Dermis microvascular lymphatic vessel endothelial cell (primary cell): Measurements from ENCODE around the gene DAPK2. TPM values are rescaled to one million over a fixed set of nuclear protein-coding genes. Genes with fewer than 3 reads are reported as not detected.
"Not testable (repeated sequence)": the region's sequence is repeated elsewhere in the genome, so short reads cannot be mapped to it uniquely, and the experiment has no call there.

Experiments used
- DNase-seq, 2 donors: peaks; one replicate each; pipeline versions ENCODE4 v3.0.0 to v3.0.0-alpha.2; 2010; ENCODE audit warnings: low read depth in 2 of 2
- total RNA-seq: library from RNA; depleted of rRNA; stranded (reverse); fragments of >200 nt; gene quantifications from 2 replicates; pipeline ENCODE4 v1.2.1, GENCODE V29; 2014

DAPK2 gene
- total RNA-seq, 1 donor from 2014 or later: 7.4 TPM

DNA sequence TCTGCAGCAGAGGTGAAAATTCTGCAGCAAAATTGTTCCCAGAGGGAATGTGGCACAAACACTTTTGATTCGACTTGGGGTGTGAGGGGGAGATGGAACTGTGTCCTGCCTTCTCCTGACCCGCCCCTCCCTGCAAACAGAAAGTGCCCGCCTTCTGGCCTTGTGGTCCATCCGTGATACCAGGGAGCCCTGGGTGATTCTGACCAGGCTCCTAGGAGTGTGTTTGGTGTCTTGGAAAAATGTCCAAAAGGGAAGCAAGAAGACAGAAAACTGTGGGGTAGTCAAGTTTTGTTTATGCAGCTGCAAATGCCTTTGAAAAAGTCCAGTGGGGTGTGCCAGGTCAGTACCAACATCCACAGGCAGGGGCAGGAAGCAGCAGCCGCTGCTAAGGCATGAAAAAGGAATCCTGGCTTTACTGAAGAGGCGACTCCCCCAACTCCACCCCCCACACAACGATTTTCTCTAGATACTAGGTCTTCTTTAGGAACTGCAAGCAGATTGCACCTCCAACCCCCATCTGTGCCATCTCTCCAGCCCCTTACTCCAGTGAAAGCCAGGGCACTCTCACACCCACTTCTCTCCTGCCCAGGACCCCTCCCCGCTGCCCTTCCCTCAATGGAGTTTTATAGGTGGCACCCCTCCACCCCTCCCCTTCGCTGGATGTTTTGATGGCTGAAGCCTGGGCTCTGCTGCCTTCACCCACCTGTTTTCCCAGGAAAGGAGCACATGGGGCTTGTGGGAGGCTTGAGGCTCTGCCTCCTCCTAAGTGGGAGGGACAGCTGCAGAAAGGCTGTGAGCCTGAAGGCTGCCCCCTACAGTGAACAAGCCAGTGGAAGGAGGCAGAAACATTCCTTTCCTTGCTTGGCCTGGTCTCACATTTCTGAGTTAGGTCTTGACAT lies 130.2 kb downstream of the DAPK2 start:
- DNase-seq: peak in 1 of 2 donors; percentile 66

DNA sequence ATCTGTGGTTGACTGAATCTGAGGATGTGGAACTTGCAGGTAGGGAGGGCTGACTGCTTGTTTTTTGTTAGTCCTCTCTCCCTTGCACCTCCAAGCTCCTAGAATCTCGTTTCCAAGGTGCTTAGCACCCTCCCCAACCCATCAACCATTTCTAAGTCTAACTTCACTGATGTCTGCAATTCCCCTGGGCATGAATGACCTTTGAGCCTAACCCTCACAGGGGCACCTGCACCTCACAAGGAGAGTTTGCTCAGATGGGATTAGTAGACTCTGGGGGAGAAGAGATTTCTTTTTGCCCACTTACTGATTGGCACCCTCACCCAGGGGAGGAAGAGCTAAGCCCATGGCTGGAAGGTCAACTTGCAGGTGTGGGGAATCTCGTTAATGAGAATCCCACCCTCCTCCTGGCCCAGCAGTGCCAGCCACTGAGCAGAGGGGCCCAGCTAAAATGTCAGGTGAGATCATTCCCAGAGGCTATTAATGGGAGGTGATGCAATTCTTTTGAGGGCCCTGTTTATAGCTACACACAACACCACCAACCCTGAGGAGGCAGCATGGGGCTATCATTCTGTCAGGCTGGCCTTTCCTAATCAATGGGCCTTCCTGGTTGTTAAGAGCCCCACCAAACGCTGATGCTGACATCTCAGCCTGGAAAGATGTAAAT lies 130.9 kb downstream of the DAPK2 start:
- DNase-seq: no peak

DNA sequence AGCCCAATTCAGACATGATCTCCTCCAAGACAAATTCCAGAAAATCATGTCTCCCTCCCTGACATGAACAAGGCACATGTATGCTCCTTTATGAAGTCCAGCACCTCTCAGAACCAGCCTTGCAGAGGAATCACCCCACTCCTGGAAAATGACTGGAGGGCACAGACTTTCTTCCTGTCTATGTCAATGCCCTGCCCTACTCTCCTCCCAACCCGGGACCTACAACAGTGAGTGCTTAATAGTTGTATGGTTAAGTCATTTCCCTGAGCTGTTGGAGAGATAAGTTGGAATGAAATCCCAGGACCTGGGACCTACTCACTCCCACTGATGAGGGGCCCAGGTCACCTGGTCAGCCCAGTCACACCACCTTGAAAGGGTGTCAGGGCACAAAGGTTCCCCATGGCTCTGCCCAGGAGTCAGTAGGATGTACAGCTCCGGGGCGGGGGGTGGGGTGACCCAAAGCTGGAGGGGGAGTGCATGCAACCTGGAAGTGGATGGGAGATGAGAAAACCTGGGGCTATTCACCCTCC lies 132.4 kb downstream of the DAPK2 start:
- DNase-seq: no peak

DNA sequence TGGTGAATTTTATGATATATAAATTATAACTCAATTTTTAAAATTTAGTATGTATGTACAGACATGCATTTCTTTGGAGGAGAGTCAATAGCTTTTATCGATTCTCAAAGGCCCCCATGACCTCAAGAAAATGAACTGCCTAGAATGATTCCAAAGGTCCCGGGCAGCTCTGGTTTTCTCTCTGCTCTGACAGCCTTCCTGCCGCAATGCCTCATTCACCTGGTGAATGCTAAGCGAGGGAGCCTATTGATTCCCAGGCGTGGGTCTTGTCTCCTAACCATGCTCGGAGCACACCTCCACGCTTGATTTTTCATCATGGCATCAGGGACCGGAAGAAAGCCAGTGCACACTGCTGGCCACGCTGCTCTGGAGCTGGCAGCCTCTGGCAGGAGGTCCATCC lies 132.9 kb downstream of the DAPK2 start:
- no peak for DNase-seq

DNA sequence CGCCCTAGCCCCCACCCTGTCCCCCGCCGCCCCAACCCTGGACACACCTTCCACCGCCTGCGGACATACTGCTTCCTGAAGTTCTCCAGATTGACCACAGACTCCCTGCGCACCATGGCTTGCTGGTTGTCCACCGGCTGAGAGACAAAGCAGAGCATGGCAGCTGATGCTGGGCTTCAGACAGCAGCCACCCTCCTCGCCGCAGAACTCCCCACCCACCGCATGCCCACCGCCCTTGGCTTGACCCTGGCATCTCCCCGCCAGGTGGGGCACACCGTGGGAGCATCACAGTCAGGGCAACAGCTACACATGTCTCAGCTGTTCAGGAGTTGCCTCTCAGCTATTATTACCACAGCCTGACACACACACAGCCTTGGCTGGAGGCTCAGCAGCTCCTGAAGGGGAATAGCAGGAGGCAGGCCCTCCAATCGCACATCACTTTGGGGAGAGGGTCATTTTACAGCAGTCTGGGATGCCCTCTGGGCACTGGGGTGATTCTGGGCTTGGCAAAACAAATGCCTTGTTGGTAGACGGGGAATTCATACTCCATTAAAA lies 134.1 kb downstream of the DAPK2 start:
- no peak for DNase-seq

DNA sequence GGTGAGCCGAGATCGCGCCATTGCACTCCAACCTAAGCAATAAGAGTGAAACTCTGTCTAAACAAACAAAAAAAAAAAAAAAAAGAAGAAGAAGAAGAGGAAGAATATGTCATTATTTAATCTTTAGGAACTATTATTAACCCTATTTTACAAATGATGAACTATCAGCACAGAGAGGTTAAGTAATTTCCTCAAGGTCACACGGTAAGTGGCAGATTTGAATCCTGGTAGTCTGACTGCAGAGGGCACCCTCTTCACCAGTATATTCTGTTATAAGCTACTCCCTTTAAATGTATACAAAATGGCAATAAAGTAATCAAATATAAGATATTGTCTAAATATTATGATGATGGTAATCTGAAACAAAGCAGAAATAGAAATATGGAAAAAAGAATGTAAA lies 135.1 kb downstream of the DAPK2 start:
- no peak for DNase-seq

DNA sequence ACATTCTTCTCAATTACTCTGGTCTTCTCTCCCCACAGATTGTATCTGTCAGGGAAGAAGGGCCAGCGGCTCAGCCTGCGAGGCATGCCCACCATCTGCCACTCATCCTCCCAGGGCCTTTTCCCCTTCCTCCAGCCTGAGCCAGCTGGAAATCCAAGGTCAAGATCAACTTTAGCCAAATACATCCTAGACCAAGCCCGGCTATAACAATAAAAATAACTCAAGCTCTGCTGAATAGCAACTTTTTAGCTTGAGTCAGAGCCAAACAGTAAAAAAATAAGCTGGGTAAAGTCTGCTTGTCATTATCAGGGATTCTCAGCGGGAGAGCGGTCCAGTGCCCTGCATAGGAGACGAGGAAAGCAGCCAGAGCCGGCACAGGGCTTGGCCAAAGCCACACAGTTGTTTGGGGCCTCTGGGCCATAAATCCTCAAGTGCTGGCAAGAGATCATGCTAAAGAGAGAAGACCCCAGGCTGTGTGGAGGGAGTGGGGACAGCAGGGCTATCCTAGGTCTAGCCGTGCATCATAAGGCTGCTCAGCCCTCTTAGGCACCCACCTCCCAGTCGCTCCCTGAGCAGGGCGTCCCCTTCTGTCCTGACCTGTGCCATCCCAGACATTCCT lies 136.4 kb downstream of the DAPK2 start:
- peak; percentile 36 to 82 for DNase-seq

DNA sequence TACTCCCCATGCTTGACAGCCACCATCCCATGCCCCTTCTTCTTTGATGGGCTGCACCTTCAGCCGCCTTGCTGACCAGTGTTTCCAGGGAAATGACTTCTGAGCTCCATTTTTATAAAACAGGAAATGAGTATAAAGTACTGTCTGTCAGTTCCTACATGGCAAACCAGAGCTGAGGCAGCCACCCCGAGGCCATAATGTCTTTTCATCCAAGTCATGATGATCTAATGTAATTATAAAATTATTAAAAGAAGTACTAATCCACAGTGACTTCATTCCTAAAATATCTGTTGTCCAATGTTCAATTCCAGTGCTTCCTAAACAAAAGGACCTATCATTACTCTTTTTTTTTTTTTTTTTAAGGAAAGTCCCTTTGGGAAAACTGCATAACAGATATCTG lies 137.3 kb downstream of the DAPK2 start:
- peak in 1 of 2 donors; percentile 61 for DNase-seq

DNA sequence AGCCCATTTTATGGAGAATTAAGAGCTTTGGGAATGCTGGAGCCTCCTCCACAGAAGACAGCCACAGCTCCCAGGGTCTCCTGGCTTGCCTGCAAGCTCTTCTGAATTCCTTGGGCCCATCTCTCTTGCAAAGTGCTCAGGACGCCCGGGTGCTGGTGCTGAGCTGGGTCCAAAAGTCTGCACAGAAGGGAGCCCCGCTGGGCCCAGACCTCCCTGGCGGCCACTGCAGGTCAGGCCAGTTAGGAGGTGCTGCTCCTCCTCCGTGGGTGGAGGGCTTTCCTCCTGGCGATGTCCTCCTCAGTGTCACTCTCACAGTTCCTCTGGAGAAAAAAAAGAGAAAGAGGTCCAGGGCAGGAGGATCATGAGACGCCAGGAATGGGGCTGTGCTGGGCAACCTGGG lies 138.0 kb downstream of the DAPK2 start:
- no peak for DNase-seq

DNA sequence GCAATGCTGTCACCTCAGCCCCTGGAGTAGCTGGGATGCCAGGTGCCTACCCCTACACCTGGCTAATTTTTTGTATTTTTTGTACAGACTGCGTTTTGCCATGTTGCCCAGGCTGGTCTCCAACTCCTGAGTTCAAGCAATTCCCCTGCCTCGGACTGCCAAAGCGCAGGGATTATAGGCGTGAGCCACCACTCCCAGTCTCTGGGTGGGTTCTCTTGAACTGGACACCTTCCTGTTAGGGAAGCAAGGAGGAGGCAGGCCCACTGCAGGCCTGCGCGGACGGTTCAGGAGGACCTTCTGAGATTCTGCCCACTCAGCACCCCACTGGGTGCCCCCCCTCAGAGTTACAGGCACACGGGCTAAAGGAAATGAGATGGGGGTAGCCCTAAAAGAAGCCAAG lies 138.8 kb downstream of the DAPK2 start:
- no peak for DNase-seq

DNA sequence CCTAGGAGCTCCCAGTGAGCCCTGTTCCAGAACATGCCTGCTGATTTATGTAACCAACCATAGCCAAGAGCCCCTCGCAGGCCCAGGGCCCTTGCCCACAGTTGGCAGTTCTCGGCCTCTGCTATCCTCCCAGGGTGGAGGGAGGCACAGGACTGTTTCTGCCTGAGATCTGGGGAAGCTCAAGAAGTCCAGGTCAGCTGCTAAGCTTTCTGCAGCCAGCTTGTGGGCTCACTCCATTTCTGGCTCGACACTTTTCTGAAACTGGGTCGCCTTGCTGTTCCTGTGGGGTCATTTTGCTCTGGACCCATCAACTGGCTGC lies 140.1 kb downstream of the DAPK2 start:
- DNase-seq: no peak

DNA sequence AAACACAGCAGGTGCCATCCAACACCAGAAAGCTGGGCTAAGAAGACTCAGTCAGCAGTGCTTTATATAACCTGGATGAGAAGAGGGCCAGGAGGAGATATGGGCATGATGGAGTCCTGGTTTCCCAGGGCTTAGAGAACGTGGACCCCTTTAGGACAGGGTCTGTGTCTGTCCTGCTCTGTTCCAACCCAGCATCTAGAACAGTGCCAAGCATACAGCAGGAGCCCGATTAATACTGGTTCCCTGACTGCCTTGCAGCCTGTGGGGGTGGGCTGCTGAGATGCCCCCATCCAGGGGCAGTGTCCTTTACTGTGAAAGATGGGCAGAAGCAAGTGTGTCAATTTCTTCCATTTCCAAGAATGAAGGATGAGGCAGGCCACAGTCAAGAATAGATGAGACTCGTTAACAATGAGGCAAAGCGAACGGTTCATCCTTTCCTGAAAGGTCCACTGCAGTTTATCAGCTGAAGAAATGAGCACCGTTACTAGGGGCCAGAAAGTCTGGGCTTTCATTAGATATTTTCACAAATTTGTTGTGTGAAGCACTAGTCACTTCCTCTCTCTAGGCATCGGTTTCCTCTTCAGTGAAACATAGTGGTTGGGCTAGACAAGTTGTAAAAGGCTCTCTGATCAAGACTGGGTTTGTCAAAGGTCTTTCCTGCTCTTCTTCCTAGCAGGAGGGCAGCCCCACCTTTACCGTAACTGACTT lies 140.6 kb downstream of the DAPK2 start:
- DNase-seq: peak; percentile 59 to 89

DNA sequence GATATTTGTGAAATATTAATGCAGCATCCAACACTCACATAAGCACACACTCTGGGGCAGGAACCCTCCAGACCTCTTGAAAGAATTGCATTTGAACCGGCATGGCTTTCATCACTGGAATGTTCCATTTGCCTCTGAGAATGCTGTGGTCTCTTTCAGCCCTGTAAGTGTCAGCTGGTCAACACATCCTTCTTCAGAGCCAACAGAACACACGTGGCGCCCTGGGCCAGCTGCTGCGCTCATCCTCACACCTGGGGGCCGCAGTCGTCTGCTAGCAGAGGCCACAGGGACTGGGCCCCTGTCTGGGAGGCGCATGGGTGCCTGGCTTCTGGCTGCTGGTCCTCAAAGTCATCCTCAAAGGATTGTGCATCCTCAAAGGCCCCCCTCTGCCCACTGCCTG lies 141.2 kb downstream of the DAPK2 start:
- DNase-seq: no peak

DNA sequence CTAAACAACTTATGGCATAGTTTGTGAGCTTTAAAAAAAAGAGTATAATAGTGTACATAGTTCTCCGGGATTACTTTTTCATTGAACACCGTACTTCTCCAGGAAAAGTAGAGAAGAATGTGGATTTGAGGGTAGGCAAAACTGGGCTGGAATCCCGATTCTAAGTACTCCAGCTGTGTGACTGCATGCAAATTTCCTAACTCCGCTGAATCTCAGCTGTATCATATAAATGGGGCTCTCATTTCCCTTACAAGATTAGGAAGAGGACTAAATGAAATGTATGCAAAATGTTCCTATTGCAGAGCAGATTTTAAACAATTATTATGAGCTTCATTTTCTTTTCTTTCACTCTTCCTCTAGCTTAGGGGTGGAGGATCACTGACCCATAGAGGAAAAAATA lies 142.2 kb downstream of the DAPK2 start:
- DNase-seq: no peak

DNA sequence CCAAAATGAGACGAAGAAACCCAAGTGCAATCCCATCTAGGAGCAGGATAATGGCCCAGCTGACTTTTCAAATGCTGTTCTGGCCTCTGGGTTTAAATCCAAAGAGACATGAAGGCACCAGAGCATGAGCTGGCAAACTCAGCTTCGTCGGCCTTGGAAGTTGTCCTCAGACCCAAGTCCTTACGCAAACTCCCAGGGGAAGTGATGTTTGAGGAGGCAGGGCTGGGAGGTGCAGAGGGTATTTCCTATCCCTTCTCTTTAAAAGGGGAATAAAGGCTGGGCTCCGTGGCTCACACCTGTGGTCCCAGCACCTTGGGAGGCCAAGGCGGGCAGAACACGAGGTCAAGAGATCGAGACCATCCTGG lies 143.6 kb downstream of the DAPK2 start:
- DNase-seq: no peak

DNA sequence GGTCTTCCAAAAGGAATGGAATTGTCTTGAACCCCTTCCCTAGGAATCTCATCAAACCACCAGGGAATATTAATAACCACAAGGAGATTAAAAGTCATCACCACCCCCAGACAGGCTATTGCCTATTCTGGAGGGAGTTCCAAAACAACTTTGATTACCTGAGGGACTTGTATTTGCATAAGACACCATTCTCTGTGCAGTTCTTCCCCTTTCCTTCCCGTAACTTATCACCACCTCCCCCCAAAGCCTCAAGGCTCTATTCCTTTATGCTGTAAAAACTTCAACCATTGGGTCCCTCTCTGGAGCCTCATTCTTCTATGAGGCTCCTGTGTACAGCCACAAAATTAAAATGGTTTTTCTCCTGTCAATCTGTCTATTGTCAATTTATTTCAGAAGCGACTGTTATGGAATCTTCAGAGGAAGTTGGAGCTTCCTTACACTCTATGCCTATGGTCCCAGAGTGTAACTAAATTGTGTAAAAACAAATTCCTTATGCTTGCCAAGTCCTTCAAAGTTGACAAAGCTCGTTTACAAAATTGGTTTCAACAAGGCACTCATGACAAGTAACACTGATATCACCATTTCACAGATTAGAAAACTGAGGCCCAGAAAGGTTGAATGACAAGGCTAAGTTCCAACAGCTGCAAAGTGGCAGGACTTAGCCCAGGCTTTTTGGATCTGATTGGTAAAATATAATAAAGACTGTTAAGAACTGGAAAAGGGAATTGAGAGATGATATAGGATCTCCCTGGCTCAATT lies 144.2 kb downstream of the DAPK2 start:
- DNase-seq: no peak

DNA sequence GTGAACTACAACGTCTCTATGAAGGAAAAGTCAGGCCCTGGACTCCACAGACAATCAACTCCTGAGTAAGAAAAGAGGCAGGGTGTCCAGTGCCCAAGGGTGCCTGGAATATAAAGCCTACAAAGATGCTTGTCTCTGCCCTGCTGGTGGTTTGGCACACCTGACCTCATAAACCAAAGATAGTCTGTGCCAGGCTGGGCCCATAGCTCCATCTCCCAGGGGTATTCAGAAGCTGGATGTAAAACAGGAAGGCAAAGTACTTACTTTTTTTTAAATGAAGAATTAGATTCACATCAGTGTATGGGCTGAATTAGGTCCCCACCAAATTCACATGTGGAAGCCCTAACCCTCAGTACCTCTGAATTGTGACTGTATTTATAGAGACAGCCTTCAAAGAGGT lies 146.0 kb downstream of the DAPK2 start:
- DNase-seq: no peak

DNA sequence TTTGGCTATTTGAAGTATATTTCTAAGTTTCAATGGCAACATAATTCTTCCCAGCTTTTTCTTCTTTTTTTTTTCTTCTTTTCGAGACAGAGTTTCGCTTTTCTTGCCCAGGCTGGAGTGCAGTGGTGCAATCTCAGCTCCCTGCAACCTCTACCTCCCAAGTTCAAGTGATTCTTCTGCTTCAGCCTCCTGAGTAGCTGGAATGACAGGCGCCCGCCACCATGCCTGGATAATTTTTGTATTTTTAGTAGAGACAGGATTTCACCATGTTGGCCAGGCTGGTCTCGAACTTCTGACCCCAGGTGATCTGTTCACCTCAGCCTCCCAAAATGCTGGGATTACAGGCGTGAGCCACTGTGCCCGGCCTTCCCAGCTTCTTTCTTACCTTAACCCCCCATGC lies 146.7 kb downstream of the DAPK2 start:
- DNase-seq: not testable (repeated sequence)

DNA sequence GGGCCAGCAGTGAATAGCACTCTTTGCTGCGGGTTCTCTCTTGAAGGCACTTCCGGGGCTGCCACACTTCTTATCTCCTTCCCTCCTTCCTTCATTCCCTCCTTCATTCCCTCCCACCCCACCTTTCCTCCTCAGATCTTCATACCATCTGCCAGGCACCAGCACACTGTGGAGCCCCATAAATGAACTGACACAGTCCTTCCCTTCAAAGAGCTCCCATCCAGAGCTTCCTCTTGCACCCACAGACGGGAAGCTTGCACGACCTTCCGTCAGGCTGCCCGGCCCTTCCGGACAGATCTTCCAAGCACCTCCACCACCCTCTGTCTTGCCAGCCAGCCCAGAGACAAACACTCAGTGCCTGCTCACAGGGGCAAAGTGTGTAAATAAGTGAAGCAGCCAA lies 147.1 kb downstream of the DAPK2 start:
- DNase-seq: no peak

DNA sequence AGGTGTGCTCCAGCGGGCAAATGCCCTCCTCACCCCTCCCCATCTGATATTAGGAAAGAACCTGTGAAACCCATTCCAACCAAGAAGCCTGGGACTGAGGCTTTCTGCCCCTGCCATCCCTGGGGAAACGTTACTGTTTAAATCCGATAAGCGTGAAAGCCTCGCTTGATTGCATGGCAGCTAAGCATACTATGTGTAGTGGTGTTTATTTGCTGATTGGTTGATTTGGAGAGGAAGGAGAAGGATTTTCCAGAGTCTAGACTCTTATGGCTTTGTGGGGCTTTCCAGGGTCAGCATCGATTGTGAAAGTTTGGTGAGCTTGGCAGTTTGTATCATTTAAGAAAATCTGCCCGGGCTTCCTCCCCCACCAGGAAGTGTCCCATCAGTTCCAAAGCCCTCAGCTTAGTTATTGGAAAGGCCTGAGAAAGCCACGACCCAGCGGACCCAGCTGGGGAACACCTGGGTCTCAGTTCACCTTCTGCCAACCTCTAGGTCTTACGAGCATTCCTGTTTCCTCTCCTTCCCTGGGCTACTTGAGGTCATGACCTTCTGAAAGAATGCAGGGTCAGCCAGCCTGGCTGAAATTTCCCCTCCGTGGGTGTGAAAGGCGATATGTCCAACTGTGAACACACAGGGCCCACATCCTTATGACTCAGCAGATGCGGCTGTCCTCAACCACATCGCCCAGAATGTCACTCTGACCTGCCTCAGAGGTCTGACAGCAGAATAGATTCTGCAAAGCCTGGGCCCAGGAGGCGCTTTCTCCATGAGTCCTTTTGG lies 149.8 kb downstream of the DAPK2 start:
- DNase-seq: peak in 1 of 2 donors; percentile 65
